Spleen (tissue), 11 donors: ENCODE data around the gene KRTDAP. TPM values are rescaled to one million over a fixed set of nuclear protein-coding genes. Genes with fewer than 3 reads are reported as not detected.

Experiments used
- DNase-seq: peaks from one replicate; pipeline ENCODE4 v3.0.0-alpha.2; 2020
- H3K27ac ChIP-seq, 8 donors: fragments of 200-600 bp; sonication (generic) in 7 of 8; 1 replicate in 4 of 8; 2 replicates in 4 of 8; pipeline versions ENCODE4 v1.5.0 to v1.8.0; 2016 to 2021; ENCODE audit warnings: inconsistent platforms in 4 of 8, mild to moderate bottlenecking in 4 of 8, moderate library complexity in 1 of 8
- H3K27me3 ChIP-seq, 7 donors: fragments of 200-600 bp; sonication (generic) in 6 of 7; replicated peaks in 1 of 7; 1 replicate in 4 of 7; 2 replicates in 3 of 7; pipeline versions ENCODE4 v1.5.0 to v1.8.0; 2016 to 2021; ENCODE audit warnings: inconsistent platforms in 3 of 7, mild to moderate bottlenecking in 1 of 7
- H3K36me3 ChIP-seq, 6 donors: fragments of 200-600 bp; sonication (generic) in 5 of 6; 1 replicate in 4 of 6; 2 replicates in 2 of 6; pipeline versions ENCODE4 v1.5.0 to v1.8.0; 2016 to 2021; ENCODE audit warnings: inconsistent platforms in 2 of 6
- H3K4me1 ChIP-seq, 6 donors: fragments of 200-600 bp; sonication (generic) in 5 of 6; 1 replicate in 3 of 6; 2 replicates in 3 of 6; pipeline versions ENCODE4 v1.5.0 to v1.8.0; 2016 to 2021; ENCODE audit warnings: inconsistent platforms in 3 of 6
- H3K4me3 ChIP-seq, 8 donors: fragments of 200-600 bp; sonication (generic) in 7 of 8; 1 replicate in 4 of 8; 2 replicates in 4 of 8; pipeline versions ENCODE4 v1.5.0 to v1.8.0; 2016 to 2021; ENCODE audit warnings: inconsistent platforms in 4 of 8, mild to moderate bottlenecking in 4 of 8, moderate library complexity in 2 of 8
- H3K9me3 ChIP-seq, 8 donors: fragments of 200-600 bp; sonication (generic) in 7 of 8; 1 replicate in 4 of 8; 2 replicates in 4 of 8; pipeline versions ENCODE4 v1.5.0 to v1.8.0; 2016 to 2021; ENCODE audit warnings: inconsistent platforms in 4 of 8
- POLR2A ChIP-seq, 3 donors: fragments of 450-650 bp; IDR thresholded peaks; one replicate each; pipeline ENCODE4 v1.5.1; 2017; ENCODE audit warnings: antibody characterized with exemption in 3 of 3, mild to moderate bottlenecking in 1 of 3
- POLR2AphosphoS5 ChIP-seq, 3 donors: sonication (generic); formaldehyde crosslinking; IDR thresholded peaks; one replicate each; pipeline ENCODE4 v1.5.1; 2017; ENCODE audit warnings: antibody characterized with exemption in 3 of 3
- WGBS, 5 donors: extraction: QIAGEN DNeasy Blood & Tissue Kit in 3 of 5; methylation state at CpG; one replicate each; pipeline versions ENCODE4 v1.1.5 to v1.1.7; 2013 to 2018; 5-methylcytosine and 5-hydroxymethylcytosine counted together
- intact Hi-C: fragments of 100-400 bp; cut with DNase I; formaldehyde crosslinking; loops from one replicate; pipeline ENCODE4 v1.15.0; 2023; ENCODE audit warnings: low total_unique reads
- polyA plus RNA-seq, 3 donors: library from polyadenylated mRNA; stranded (reverse); fragments of 200-250 nt; gene quantifications; one replicate each; pipeline ENCODE4 v1.2.1, GENCODE V29; 2013
- total RNA-seq, 7 donors: library from RNA; depleted of rRNA in 3 of 7; stranded (reverse); fragments of >200 nt in 3 of 7; fragmentation: NEBNext Ultra II Directional in 4 of 7; extraction: Animal tissue kit (Norgen Biotek cat#: 25700) in 4 of 7; gene quantifications; one replicate each; pipeline versions ENCODE4 v1.1.0 to v1.2.1, GENCODE V29; 2016 to 2021
- TF ChIP-seq, protein P1 (sequence below), 11 experiments: fragments of 200-600 bp in 7 of 11; fragments of 450-650 bp in 4 of 11; sonication (generic) in 4 of 11; IDR thresholded peaks in 8 of 11; conservative IDR thresholded peaks in 3 of 11; 1 replicate in 7 of 11; 2 replicates in 4 of 11; pipeline versions ENCODE4 v1.4.0 to v1.8.0; 2016 to 2021; ENCODE audit warnings: antibody characterized with exemption in 11 of 11, inconsistent platforms in 4 of 11, mild to moderate bottlenecking in 1 of 11
- donor health status: healthy with polysubstance abuse.
- donor health status: DM: no; HTN: no; CAD: no; lungs with moderate emphysema.
- donor health status: DM: no; HTN: no; CAD: no.
- donor health status: Bipolar disorder and iron deficiency.
- donor health status: healthy.
- donor health status: DM: no; HTN: no; CAD: no.
- donor health status: DM: yes; HTN: yes; CAD: no.

The KRTDAP gene
- total and polyA plus RNA-seq, 10 donors = 3.1 TPM; not detected in 9

DNA sequence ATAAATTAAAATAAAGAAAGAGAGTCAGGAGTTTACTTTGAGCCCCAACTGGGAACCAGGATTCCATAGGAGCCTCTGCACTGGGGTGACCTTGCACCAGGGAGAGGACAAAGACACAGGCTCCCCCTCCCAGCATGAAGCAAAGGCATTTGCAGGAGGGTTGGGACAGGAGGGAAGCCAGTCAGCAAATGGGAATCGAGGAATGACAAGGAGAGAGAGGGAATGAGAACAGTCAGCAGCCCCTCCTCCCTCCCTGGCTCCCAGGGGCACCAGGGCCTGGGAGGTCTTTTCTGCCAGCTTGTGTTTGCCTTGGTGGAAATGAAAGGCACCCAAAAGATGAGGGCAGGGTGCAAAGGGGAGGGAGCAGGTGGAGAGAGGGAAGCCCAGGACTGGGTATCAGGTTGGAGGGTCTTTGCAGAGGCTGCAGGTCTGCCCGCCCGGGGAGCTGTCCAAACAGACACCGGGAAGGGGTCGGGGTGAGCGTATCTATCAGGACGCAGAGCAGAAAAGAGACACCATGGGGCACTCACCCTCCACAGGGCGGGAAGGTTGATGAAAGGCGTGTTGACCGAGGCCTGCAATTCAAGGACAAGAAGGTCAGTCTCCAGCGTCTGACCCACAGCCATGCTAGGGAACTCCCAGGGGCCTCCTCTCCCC, 34.0 kb upstream of the KRTDAP start:
- DNase-seq = no peak
- H3K4me3 ChIP-seq = no peak overlapping the region
- H3K36me3 ChIP-seq = no peaks in the 10 kb centered on the region
- 33 to 65% (median 56%) methylated on average over 8 to 11 of the region's 11 CpGs for WGBS, 5 donors
- H3K4me1 ChIP-seq = no peaks in the 10 kb centered on the region
- intact Hi-C loops = no loop called here
- H3K27ac ChIP-seq = no peak overlapping the region
- TF ChIP-seq POLR2AphosphoS5 (IDR thresholded peaks at IDR 0.05) (no peak), POLR2A (IDR thresholded peaks at IDR 0.05) (no peak)
- TF ChIP-seq, protein P1, sequence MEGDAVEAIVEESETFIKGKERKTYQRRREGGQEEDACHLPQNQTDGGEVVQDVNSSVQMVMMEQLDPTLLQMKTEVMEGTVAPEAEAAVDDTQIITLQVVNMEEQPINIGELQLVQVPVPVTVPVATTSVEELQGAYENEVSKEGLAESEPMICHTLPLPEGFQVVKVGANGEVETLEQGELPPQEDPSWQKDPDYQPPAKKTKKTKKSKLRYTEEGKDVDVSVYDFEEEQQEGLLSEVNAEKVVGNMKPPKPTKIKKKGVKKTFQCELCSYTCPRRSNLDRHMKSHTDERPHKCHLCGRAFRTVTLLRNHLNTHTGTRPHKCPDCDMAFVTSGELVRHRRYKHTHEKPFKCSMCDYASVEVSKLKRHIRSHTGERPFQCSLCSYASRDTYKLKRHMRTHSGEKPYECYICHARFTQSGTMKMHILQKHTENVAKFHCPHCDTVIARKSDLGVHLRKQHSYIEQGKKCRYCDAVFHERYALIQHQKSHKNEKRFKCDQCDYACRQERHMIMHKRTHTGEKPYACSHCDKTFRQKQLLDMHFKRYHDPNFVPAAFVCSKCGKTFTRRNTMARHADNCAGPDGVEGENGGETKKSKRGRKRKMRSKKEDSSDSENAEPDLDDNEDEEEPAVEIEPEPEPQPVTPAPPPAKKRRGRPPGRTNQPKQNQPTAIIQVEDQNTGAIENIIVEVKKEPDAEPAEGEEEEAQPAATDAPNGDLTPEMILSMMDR (IDR thresholded peaks at IDR 0.05 in 8 of 11, conservative IDR thresholded peaks at IDR 0.05 in 3 of 11) = no peak
- H3K9me3 ChIP-seq = no peaks in the 10 kb centered on the region
- H3K27me3 ChIP-seq = peaks cover 0 to 52% (median 3%) of the 10 kb centered on the region in 7 donors

GRCh38 chr19:35522745-35523327, 32.6 kb upstream of the KRTDAP start:
- no peak overlapping the region for H3K27ac ChIP-seq
- H3K4me1 ChIP-seq = no peaks in the 10 kb centered on the region
- H3K36me3 ChIP-seq = no peaks in the 10 kb centered on the region
- H3K4me3 ChIP-seq = no peak overlapping the region
- H3K27me3 ChIP-seq = peaks cover 0 to 40% (median 0%) of the 10 kb centered on the region in 7 donors
- DNase-seq = no peak
- no peaks in the 10 kb centered on the region for H3K9me3 ChIP-seq
- intact Hi-C loops = no loop called here
- WGBS, 5 donors = 76 to 93% (median 82%) methylated on average over 12 of the region's 12 CpGs
- TF ChIP-seq, protein P1 (IDR thresholded peaks at IDR 0.05 in 8 of 11, conservative IDR thresholded peaks at IDR 0.05 in 3 of 11) = no peak

DNA sequence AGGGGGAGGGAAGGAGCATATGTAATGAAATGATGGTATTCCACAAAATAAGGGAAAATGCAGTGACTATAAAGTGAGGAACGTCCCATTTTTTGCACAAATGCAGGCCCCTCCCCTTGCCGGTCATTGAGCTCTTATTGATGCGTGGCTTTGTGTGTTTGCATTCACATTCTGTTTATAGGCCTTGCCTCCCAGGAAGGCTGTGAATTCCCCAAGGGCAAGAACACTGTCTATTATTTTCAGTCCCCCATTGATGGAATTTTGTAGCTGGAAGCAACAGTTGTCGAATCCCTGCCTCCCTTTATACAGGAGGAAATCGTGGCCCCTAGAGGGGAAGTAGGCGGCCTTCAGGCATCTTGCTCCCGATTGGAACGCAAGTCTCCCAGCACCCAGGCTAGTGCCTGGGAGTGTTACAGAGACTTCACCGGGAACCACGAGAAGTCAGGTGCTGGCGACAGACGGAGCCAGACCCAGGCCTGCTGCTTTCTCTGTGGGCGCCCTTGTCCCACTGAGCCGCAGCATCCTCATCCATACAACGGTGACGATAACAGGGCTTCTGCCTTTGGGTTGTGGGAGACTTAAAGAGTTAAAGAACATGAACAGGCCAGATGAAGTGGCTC, 31.0 kb upstream of the KRTDAP start:
- Histone ChIP-seq H3K36me3 (no peaks in the 10 kb centered on the region), H3K27me3 (peaks cover 0 to 28% (median 0%) of the 10 kb centered on the region in 7 donors), H3K4me1 (no peaks in the 10 kb centered on the region), H3K9me3 (no peaks in the 10 kb centered on the region), H3K4me3 (no peak overlapping the region), H3K27ac (no peak overlapping the region)
- no peak for TF ChIP-seq POLR2A (IDR thresholded peaks at IDR 0.05)
- TF ChIP-seq, protein P1 (IDR thresholded peaks at IDR 0.05 in 8 of 11, conservative IDR thresholded peaks at IDR 0.05 in 3 of 11) = no peak
- no peak for TF ChIP-seq POLR2AphosphoS5 (IDR thresholded peaks at IDR 0.05)
- intact Hi-C loops = no loop called here
- DNase-seq = no peak
- 64 to 76% (median 73%) methylated on average over 13 to 16 of the region's 16 CpGs for WGBS, 5 donors

DNA sequence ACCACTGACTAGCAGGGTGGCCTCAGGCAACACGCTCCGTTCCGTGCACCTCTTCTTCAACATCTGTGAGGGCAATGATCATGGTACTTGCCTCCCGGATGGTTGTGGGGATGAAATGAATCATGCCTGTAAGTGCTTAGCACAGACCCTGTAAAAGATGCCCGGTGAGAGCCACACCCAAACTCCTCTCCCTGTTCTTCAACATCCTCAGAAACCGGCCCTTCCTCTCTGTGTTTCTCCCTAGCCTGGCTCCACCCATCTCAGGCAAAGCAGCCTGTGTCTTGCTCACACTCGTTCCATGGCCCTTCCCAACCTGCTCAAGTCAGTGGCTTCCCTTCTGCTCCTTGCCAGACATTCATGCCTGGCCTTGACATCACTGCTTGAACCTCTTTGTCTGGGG, 29.0 kb upstream of the KRTDAP start:
- no peak overlapping the region for H3K27ac ChIP-seq
- TF ChIP-seq POLR2AphosphoS5 (IDR thresholded peaks at IDR 0.05) = no peak
- no peak for TF ChIP-seq POLR2A (IDR thresholded peaks at IDR 0.05)
- TF ChIP-seq, protein P1 (IDR thresholded peaks at IDR 0.05 in 8 of 11, conservative IDR thresholded peaks at IDR 0.05 in 3 of 11) = no peak
- no peak overlapping the region for H3K4me3 ChIP-seq
- no peaks in the 10 kb centered on the region for H3K4me1 ChIP-seq
- no peaks in the 10 kb centered on the region for H3K36me3 ChIP-seq
- H3K9me3 ChIP-seq = no peaks in the 10 kb centered on the region
- DNase-seq = no peak
- intact Hi-C loops = no loop called here
- H3K27me3 ChIP-seq = peaks cover 0 to 20% (median 2%) of the 10 kb centered on the region in 7 donors
- WGBS, 5 donors = 60 to 66% (median 61%) methylated on average over 7 of the region's 7 CpGs
